ENCODE data around the gene NAPA. TPM values are rescaled to one million over a fixed set of nuclear protein-coding genes. Genes with fewer than 3 reads are reported as not detected.

The NAPA gene
- total and polyA plus RNA-seq, 2 of the 13 experiments (the other 11 are each of a cell fraction or from before 2014, with no cell fraction given): 32.6 to 65.9 TPM

GRCh38 chr19:47479701-47480503 is 35.0 kb downstream of the NAPA start:
- Histone ChIP-seq H3K9ac (ENCODE audit: insufficient read depth, low read depth, low read length) (no peak overlapping the region), H3K79me2 (ENCODE audit: insufficient read depth, low read length) (no peaks in the 10 kb centered on the region), H3K27me3 (ENCODE audit: control insufficient read depth in 1 of 2, insufficient read depth in 2 of 2, low read length in 2 of 2) (no peaks in the 10 kb centered on the region), H3K27ac (ENCODE audit: extremely low read length, insufficient read depth, low read length) (no peak overlapping the region), H3K9me3 (ENCODE audit: low read length) (no peaks in the 10 kb centered on the region), H4K20me1 (ENCODE audit: insufficient read depth, low read length) (no peaks in the 10 kb centered on the region), H2AFZ (ENCODE audit: low read length) (no peak overlapping the region), H3K36me3 (replicated peaks in 1 of 2; ENCODE audit: control insufficient read depth in 1 of 2, insufficient read depth in 2 of 2, low read length in 2 of 2) (no peaks in the 10 kb centered on the region), H3K4me1 (ENCODE audit: insufficient read depth, low read length) (peaks cover 12% of the 10 kb centered on the region), H3K4me2 (ENCODE audit: low read depth, low read length) (no peak overlapping the region), H3K4me3 (replicated peaks in 1 of 3; ENCODE audit: insufficient read depth in 1 of 3, low read depth in 2 of 3, low read length in 3 of 3) (no peak overlapping the region)
- no peak for ATAC-seq
- BruUV-seq (replicated peaks): no TSS peak
- CTCF ChIA-PET (ENCODE audit: low intra/inter-chr PET ratio, low total read pairs): no interaction called here
- WGBS (ENCODE audit: low lambda C conversion rate): 79% methylated on average over 33 of the region's 39 CpGs
- POLR2A ChIA-PET: no interaction called here
- intact Hi-C loops (cut with micrococcal nuclease; ENCODE audit: unreplicated experiment) (no loop called here), in situ Hi-C loops (cut with HindIII; ENCODE audit: extremely low pct_ligation_motif_present, low pct_unique_long_range_greater_than_20kb) (no loop called here)
- no peak for DNase-seq (ENCODE audit: low spot score)
- TF ChIP-seq MAFK (conservative IDR thresholded peaks at IDR 0.05 in 1 of 2, IDR thresholded peaks at IDR 0.05 in 1 of 2; ENCODE audit: low read length in 2 of 2) (no peak), ZBTB42 (CRISPR knock-in tag; IDR thresholded peaks at IDR 0.05) (no peak), ZBTB46 (CRISPR knock-in tag; IDR thresholded peaks at IDR 0.05; ENCODE audit: borderline replicate concordance) (no peak), ZSCAN25 (CRISPR knock-in tag; IDR thresholded peaks at IDR 0.05) (no peak), FOXP1 (IDR thresholded peaks at IDR 0.05) (no peak), FOXP1 (CRISPR knock-in tag; IDR thresholded peaks at IDR 0.05) (no peak), KLF12 (CRISPR knock-in tag; IDR thresholded peaks at IDR 0.05; ENCODE audit: borderline replicate concordance) (no peak), SALL2 (CRISPR knock-in tag; IDR thresholded peaks at IDR 0.05) (no peak), SKI (IDR thresholded peaks at IDR 0.05; ENCODE audit: partially characterized antibody) (no peak), ZNF354B (CRISPR knock-in tag; IDR thresholded peaks at IDR 0.05) (no peak), SNRNP70 (IDR thresholded peaks at IDR 0.05; ENCODE audit: low read depth, low read length) (no peak), SATB2 (CRISPR knock-in tag; IDR thresholded peaks at IDR 0.05) (no peak), ZNF513 (CRISPR knock-in tag; conservative IDR thresholded peaks at IDR 0.05) (no peak)
- FAIRE-seq: no peak
